ENCODE results near the gene SRPK2. TPM values are rescaled to one million over a fixed set of nuclear protein-coding genes. Genes with fewer than 3 reads are reported as not detected.

Gene SRPK2
- total and polyA plus RNA-seq, 2 of the 8 experiments (the other 6 are each of a cell fraction or from before 2014, with no cell fraction given), result 10.0 to 47.1 TPM

DNA sequence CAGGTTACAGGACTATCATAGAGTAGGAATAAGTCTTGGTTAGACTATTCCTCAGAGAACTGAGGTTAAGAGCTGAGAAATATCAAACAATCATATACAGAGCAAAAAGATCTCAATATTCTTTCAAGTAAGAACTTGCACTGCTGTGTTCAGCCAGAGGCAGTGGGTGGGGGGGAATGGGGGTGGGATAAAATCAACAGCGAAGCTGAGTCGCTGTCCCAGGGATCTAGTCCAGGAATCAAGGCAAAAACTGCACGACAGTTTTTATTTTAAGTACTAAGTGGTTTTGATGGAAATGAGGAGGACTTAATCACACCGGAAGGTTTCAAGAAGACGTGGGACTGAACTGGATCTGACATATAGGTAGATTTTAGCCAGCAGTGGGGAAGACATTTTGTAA lies 159.1 kb downstream of the SRPK2 start (continued):
- TF ChIP-seq CHD7 (IDR thresholded peaks at IDR 0.05; ENCODE audit: insufficient replicate concordance, low read length) (no peak), RAD21 (IDR thresholded peaks at IDR 0.05 in 1 of 2, conservative IDR thresholded peaks at IDR 0.05 in 1 of 2; ENCODE audit: low read depth in 2 of 2, low read length in 2 of 2) (no peak), RFX5 (IDR thresholded peaks at IDR 0.05; ENCODE audit: borderline replicate concordance, low read depth, low read length) (no peak), CHD1 (IDR thresholded peaks at IDR 0.05; ENCODE audit: low read depth, low read length) (no peak), MAFK (IDR thresholded peaks at IDR 0.05; ENCODE audit: low read depth, low read length) (no peak), KDM4A (IDR thresholded peaks at IDR 0.05; ENCODE audit: low read depth, low read length, severe bottlenecking) (no peak), SP4 (IDR thresholded peaks at IDR 0.05; ENCODE audit: low read length) (no peak), TAF1 (IDR thresholded peaks at IDR 0.05; ENCODE audit: low read depth, low read length) (no peak), CEBPB (IDR thresholded peaks at IDR 0.05; ENCODE audit: low read depth, low read length) (no peak), EGR1 (IDR thresholded peaks at IDR 0.05; ENCODE audit: borderline replicate concordance, low read depth, low read length) (no peak), TAF7 (optimal IDR thresholded peaks at IDR 0.05; ENCODE audit: borderline replicate concordance, low read depth, low read length) (no peak), POLR2AphosphoS5 (IDR thresholded peaks at IDR 0.05; ENCODE audit: low read depth, low read length) (no peak)
